Mammary epithelial cell (primary cell): ENCODE measurements around the gene TMEM236.

Source experiments
- CTCF ChIP-seq, 2 donors: IDR thresholded peaks in 1 of 2; conservative IDR thresholded peaks in 1 of 2; 2 replicates each; pipeline ENCODE4 v1.5.1; 2011 to 2012; ENCODE audit warnings: inconsistent platforms in 2 of 2, low read length in 2 of 2, mild to moderate bottlenecking in 2 of 2, control low read depth in 1 of 2, low read depth in 1 of 2; ENCODE audit not compliant: insufficient read depth in 1 of 2; ENCODE audit errors: extremely low read depth in 1 of 2
- EZH2 ChIP-seq: IDR thresholded peaks from 2 replicates; pipeline ENCODE4 v1.6.1; 2012; ENCODE audit warnings: low read length, inconsistent platforms, borderline replicate concordance

GRCh38 chr10:17709492-17709891 lies 42.5 kb upstream of the TMEM236 start:
- no peak for TF ChIP-seq EZH2
- TF ChIP-seq CTCF (conservative IDR thresholded peaks at IDR 0.05 in 1 of 2, IDR thresholded peaks at IDR 0.05 in 1 of 2; ENCODE audit: extremely low read depth in 1 of 2, insufficient read depth in 1 of 2, low read depth in 1 of 2, low read length in 2 of 2), result no peak
